Measurements from ENCODE around the gene CHRNG.

Gene CHRNG

DNA sequence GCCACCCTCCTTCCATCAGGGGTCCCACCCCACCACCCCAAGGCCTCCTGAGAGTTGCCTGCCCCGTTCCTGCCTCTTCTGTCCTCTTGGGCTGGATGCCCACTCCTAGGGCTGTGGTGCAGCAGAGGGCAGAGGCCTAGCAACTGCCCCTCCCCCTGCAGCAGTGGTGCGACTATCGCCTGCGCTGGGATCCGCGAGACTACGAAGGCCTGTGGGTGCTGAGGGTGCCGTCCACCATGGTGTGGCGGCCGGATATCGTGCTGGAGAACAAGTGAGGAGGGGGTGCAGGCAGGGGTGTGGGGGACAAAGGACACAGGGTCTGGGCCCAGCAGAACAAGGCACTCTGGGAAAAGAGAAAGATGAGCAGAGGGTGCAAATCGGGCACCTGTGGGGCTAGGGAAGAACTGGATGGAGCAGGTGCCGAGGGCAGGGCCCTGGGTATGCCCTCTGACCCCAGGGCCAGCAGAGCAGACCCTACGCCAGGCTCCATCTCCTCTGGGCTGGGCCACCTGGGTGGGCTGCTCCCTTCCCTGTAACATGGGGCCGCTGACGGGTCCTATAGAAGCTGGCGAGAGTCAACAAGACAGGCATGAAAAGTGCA, 1.0 kb downstream of the CHRNG start:
- TF ChIP-seq, protein P1, sequence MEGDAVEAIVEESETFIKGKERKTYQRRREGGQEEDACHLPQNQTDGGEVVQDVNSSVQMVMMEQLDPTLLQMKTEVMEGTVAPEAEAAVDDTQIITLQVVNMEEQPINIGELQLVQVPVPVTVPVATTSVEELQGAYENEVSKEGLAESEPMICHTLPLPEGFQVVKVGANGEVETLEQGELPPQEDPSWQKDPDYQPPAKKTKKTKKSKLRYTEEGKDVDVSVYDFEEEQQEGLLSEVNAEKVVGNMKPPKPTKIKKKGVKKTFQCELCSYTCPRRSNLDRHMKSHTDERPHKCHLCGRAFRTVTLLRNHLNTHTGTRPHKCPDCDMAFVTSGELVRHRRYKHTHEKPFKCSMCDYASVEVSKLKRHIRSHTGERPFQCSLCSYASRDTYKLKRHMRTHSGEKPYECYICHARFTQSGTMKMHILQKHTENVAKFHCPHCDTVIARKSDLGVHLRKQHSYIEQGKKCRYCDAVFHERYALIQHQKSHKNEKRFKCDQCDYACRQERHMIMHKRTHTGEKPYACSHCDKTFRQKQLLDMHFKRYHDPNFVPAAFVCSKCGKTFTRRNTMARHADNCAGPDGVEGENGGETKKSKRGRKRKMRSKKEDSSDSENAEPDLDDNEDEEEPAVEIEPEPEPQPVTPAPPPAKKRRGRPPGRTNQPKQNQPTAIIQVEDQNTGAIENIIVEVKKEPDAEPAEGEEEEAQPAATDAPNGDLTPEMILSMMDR (IDR thresholded peaks at IDR 0.05): no peak

DNA sequence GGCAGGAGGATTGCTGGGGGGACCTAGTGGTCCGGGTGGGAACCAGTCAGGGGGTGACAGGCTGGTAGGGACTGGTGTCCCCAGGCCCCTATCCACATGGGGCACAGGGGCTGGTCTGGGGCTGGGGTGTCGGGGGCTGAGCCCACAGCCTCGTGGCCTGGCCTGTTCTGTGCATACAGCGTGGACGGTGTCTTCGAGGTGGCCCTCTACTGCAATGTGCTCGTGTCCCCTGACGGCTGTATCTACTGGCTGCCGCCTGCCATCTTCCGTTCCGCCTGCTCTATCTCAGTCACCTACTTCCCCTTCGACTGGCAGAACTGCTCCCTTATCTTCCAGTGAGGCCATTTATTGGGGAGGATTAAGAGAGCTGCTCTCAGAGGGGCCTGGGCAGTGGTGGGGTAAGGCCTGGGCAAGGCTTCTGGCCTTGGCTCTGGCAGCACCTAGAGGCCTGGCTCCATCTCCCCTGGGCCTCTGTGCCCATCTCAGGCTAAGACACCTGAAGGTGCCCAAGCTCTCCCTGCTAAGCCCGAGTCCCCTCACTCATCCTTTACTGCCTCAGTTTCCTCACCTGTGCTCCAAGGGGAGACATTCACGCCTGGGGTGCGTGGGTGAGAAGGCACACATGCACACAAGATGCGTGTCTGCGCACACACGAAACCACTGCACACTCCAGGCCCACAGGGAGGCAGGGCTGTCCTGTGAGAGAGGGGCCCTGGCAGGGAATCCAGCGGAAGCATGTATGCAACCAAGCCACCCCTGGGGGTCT, 1.9 kb downstream of the CHRNG start:
- TF ChIP-seq, protein P1 (IDR thresholded peaks at IDR 0.05): no peak

DNA sequence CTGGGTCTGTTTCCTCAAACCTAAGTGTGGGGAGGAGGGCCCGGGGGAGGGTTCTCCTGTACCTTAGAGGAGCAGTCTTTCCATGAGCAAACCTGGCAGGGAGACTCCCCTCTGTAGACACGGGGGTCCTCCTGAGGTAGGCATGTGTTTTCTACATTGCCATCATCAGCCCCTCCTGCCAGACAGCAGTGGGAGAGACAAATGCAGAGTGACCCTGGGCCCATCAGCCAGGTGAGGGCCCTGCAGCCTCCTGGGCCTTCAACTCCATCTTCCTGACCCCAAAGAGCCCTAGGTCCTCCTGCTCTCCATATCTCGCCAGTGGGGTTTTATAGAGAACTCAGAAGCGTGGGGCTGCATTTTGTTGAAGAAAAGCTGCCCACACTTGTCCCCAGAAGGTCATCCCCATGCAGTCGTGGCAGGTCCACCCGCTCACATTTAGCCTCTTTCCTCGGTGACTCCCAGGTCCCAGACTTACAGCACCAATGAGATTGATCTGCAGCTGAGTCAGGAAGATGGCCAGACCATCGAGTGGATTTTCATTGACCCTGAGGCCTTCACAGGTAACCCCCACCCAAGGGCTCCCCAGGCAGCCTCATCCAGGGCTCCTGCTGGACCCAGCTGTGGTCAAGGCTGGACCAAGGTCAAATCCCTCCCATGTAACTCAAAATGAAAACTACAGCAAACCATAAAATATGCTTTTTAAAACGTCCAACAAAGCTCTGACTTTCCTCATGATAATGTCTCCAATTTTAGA, 2.6 kb downstream of the CHRNG start:
- TF ChIP-seq, protein P1 (IDR thresholded peaks at IDR 0.05): no peak

DNA sequence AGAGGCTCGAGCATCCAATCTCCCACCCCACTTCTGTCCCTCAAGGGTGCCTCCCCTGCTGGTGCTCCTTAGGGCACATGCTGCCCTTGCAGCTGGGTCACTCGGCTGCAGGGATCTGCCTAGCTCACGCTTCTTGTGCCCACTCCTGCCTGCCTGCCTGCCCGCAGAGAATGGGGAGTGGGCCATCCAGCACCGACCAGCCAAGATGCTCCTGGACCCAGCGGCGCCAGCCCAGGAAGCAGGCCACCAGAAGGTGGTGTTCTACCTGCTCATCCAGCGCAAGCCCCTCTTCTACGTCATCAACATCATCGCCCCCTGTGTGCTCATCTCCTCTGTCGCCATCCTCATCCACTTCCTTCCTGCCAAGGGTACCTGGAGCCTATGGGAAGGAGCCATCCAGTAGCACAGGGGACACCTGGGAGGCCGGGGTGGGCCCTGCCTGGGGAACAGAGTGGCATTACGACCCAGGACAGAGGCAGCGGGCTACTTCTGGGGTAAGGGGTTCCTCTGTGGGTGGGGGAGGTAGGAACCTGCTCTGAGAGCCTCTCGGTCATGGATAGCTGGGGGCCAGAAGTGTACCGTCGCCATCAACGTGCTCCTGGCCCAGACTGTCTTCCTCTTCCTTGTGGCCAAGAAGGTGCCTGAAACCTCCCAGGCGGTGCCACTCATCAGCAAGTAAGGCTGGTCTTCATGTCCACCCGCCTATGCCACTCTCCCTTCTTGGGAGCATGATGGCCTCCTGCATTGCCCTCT, 3.4 kb downstream of the CHRNG start:
- TF ChIP-seq, protein P1 (IDR thresholded peaks at IDR 0.05): no peak

DNA sequence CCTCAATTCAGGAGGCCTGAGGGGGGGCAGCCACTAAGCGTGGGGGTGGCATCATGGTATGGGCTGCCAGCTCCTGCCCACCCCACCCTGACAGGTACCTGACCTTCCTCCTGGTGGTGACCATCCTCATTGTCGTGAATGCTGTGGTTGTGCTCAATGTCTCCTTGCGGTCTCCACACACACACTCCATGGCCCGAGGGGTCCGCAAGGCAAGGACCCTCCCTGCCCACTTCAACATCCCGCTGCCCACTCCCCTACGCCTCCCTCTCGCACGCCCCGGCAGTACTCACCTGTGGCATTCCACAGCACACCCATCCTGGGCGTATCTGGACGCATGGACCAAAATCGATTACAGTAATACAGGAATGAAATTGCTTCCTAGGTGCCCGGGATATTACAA, 4.0 kb downstream of the CHRNG start:
- TF ChIP-seq, protein P1 (IDR thresholded peaks at IDR 0.05): no peak

DNA sequence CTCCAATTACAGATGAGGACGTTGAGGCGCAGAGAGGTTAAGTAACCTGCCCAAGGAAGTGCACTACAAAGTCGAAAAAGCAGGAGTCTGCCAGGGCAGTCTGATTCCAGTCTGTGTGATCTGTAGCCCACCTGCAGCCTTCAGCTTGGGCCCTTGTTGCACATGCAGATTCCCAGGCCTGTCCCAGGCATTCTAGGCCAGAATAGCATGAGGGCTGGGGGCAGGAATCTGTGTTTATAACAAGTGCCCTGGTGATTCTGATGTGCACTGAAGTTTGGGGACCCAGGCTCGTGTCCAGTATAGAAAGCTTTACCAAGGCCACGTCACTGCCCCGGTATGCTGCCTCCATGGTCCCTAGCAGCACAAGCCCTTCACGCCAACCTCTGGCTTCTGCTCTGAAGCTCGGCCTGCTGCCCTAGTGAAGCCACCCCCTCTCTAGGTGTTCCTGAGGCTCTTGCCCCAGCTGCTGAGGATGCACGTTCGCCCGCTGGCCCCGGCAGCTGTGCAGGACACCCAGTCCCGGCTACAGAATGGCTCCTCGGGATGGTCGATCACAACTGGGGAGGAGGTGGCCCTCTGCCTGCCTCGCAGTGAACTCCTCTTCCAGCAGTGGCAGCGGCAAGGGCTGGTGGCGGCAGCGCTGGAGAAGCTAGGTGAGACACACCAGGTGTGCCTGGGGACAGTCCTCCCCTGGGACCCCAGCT, 4.6 kb downstream of the CHRNG start:
- TF ChIP-seq, protein P1 (IDR thresholded peaks at IDR 0.05): no peak

DNA sequence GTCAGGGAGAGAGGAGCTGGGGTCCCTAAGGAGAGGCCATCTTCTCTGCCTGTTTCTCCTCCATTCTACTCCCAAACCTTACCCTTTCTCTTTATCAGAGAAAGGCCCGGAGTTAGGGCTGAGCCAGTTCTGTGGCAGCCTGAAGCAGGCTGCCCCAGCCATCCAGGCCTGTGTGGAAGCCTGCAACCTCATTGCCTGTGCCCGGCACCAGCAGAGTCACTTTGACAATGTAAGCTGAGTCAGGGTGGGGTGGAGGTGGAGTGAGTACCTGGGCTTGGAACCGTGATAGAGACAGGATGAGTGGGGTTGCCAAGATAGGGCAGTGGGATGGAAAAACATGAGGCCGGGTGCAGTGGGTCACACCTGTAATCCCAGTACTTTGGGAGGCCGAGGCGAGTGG, 5.2 kb downstream of the CHRNG start:
- TF ChIP-seq, protein P1 (IDR thresholded peaks at IDR 0.05): no peak

Data from LNCAP (cell line).